SHP77 treated with DMSO at 0.1 percent for 48 hours (cell line): ENCODE data around the gene RIC8B.
"Not testable (repeated sequence)": the region's sequence is repeated elsewhere in the genome, so short reads cannot be mapped to it uniquely, and the experiment has no call there.

ENCODE experiments used
- DNase-seq: peaks from one replicate; lab custom pipeline; 2025; lab: John Stamatoyannopoulos, UW

The RIC8B gene, protein sequence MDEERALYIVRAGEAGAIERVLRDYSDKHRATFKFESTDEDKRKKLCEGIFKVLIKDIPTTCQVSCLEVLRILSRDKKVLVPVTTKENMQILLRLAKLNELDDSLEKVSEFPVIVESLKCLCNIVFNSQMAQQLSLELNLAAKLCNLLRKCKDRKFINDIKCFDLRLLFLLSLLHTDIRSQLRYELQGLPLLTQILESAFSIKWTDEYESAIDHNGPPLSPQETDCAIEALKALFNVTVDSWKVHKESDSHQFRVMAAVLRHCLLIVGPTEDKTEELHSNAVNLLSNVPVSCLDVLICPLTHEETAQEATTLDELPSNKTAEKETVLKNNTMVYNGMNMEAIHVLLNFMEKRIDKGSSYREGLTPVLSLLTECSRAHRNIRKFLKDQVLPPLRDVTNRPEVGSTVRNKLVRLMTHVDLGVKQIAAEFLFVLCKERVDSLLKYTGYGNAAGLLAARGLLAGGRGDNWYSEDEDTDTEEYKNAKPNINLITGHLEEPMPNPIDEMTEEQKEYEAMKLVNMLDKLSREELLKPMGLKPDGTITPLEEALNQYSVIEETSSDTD

DNA sequence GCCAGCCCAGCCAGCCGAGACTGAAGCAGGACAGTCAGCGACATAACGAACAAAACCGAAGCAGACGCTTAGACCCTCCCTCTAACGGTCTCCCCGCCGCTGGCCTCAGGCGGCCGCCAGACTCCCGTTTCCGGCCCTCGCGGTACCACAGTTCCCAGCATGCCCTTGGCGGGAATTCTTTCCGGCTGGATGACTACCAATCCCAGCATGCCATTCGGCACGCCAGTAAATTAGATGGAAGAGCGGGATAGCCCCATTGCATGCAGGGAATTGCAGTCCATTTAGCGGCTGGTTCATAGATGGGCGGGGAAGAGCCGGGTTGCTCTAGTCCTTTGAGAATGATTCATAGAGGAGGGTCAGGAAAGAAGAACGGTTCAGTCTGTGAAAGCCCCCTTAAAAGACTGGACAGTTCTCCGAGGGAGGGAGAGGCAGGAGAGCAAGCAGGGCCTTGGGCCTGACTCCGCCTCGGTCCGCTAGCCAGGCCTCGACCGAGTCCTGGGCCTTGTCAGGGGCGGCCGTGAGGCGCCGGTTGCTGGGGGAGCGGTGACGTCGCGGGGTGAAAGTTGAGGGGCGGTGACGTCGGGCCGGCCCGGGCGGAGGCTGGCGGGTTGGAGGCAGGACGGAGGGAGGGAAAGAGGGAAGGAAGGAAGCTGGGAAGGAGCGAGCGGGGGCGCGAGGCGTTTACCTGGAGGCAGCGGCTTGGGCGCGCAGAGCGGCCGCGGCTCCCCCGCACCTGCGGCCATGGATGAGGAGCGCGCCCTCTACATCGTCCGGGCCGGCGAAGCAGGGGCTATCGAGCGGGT lies at the start of gene RIC8B:
TSS of gene RIC8B (plus strand) at position 678 of the 803 bp plus-strand sequence. CDS start at position 742, 64 bp downstream.
- peak; percentile 98 for DNase-seq

DNA sequence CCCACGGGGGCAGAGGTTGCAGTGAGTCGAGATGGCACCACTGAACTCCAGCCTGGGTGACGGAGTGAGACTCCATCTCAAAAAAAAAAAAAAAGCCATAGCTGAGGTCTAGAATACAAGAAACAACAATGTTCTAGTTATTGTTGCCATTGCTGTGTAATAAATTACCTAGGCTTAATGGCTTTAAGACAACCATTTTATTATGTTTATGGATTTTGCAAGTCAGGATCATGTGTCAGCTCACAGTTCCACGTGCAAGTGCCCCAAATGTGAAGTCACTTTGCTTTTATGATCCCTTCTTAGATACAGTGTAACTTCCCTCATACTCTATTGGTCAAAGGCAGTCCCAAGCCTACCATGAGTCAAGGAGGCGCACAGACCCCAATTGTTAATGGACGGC lies 49.5 kb upstream of the RIC8B start:
- no peak for DNase-seq

DNA sequence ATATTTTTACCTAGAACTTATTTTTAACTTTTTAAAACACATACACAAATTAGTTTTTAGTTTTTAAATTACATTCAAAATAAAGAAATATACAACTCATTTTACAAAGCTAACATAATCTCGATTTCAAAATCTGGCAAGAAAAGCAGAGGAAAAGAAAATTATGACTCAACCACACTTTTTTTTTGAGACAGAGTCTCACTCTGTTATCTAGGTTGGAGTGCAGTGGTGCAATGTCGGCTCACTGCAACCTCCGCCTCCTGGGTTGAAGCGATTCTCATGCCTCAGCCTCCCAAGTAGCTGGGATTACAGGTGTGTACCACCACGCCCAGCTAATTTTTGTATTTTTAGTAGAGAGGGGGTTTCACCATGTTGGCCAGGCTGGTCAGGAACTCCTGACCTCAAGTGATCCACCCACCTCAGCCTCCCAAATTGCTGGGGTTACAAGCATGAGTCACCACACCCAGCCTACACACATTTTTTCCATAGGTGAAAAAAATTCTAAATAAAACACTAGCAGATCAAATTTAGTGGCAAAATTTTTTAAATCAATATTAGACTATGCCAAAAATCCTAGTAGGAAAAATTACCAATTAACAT lies 47.8 kb upstream of the RIC8B start:
- DNase-seq = not testable (repeated sequence)

DNA sequence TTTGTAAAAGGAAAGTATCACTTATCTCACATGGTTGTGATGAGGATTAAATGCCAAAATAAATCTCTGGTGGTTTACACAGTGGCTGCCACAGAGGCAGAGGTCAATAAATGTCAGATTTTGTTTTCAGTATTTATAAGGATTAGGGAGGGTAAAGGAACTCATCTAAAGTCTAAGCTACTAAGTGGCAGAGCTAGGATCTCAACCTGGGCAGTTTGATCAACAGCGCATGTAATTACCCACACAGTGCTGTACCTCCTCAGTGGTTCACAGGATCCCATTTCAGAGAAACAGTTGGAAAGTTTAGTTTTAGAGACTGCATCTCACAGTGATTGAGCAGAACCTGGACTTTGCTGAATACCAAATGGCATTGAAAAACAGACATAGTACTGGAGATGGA lies 44.9 kb upstream of the RIC8B start:
- no peak for DNase-seq

DNA sequence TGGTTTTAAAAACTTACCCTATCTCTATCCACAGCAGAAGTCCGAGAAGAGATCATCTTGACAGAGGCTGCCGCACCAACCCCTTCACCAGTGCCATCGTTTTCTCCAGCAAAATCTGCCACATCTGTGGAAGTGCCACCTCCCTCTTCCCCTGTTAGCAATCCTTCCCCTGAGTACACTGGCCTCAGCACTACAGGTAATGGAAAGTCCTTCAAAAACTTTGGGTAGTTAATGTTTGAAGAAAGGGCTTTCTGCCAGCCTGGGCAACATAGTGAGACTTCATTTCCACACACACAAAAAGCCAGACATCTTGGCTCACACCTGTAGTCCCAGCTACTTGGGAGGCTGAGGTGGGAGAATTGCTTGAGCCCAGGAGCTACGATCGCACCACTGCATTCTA lies 41.6 kb upstream of the RIC8B start:
- DNase-seq = no peak

DNA sequence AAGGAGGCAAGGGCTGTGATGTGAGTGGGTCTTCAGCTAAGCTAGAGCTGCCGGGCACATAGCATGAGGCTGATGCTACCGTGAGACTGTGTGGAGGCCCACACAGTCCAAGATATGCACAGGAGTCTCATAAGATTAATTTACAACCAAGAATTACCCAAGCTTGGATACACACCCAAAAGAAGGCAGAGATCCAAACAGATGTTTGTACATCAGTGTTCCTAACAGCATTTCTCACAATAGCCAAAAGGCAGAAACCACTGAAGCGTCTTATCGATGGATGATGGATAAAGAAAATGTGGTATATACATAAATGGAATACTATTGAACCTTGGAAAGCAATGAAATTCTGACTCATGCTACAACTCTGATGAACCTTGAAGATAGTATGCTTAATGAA lies 40.8 kb upstream of the RIC8B start:
- DNase-seq = no peak

DNA sequence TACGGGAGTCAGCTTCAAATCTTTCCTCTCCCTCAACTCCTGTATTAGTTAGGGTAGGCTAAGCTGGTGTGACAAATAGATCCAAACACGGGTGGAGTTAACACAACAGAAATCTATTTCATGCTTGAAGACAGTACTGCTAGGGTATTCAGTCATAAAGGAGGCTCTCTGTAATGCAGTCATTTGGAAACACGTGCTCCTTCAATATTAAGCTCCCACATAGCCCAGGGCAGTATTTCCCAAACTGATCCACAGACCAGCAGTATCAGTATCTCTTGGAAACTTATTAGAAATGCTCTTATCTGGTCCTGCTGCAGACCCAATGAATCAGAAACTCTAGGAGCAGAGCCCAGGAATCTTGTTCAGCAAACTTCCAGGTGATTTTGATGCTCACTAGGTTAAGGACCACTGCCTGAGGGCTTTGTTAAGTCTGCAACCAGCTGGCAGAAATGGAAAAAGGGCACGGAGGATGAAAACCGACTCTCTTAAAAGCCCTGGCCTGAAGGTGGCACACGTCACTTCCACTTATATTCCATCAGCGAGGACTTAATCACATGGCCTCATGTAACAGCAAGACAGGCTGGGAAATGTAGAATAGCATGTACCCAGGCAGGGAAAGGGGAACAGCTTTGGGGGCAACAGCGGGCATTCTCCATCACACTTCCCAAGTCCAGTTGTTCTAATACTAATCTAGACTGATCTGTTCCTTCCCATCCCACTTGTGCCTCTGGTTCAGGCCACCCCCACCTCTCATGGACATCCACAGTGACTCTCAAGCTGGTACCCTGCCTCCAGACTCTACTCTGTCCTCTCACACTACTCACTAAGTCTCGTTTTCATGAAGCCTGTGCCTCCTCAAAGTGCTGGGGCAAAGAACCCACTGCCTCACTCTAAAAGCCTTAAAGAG lies 38.2 kb upstream of the RIC8B start:
- DNase-seq = no peak

DNA sequence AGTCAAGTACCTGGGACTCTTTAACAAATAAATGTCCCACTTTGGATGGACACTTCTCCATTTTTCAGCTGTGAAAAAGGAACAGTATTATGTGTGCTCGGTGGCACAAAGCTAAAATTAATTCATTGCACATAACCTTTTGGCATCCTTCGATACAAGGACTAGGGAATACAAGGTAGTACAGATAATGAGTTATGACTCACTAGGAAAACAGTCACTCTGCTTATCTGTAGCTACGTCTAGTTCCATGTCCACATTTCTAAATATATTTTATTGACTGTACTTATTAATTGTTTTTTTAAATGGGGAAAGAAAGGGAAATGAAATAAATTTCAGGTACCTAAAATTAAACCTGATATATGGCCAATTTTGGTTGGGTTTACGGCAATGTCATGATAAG lies 35.2 kb upstream of the RIC8B start:
- no peak for DNase-seq

DNA sequence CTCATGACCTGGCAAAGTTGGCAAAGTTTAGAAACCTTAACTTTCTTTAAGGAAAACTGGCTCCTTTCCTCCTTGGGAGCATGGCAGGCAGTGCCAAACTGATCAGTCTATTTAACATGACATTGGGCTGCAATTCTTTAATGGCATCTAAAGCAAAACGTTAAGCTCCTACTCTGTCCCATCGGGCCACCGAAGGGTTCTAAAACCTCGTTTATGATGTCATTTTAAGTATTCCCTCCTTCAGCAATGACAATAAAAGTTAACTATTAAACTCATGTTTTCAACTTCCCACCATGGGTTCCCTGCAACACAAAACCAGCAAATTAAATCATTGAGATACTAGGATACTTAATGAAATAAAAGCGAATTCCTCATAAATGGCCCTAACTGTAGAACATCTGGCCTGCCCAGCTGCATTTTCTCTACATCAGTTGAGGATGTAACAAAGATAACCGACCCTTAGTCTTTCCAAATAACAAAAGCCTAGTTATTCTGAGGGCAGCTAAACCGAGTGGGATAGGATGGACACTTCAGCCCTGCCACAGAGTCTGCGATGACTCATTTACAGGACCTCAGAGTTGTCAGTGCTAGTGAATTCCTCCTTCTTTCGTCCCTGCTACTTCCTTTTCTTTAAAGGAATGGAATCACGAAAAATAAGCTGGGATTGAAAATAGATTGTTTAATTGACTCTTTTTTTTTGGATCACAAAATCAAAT lies 34.5 kb upstream of the RIC8B start:
- DNase-seq = no peak

DNA sequence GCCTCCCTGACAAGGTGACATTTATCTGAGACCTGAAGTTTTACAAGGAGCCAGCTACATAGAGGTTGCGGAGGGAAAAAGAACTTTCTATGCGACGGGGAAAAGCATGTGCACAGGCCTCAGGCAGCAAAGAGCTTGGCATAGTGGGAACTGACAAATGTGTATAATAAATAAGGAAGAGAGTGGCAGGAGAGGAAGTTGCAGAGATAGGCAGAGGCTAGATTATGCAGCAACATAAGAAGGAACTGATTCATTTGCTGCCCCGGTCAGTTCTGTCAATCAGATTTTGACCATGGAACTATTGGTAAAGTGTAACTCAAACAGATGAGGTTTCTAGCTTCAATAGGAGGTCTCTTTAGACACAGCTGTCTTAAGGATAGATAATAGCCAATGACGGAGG lies 33.7 kb upstream of the RIC8B start:
- DNase-seq = no peak

DNA sequence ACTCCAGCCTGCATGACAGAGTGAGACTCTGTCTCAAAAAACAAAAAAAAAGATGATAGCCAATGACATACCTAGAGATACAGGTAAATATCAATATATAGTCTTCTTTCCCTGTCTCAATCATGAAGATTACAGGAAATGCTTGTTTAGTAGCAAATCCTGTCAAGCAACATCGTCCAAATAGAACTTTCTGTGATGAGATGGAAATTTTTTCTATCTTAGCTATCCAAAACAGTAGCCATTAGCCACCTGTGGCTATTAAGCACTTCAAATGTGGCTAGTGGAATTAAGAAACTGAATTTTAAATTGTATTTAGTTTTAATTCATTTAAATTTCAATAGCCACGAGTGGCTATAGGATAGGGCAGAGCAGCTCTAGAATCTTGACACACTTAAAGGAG lies 33.2 kb upstream of the RIC8B start:
- DNase-seq = no peak

DNA sequence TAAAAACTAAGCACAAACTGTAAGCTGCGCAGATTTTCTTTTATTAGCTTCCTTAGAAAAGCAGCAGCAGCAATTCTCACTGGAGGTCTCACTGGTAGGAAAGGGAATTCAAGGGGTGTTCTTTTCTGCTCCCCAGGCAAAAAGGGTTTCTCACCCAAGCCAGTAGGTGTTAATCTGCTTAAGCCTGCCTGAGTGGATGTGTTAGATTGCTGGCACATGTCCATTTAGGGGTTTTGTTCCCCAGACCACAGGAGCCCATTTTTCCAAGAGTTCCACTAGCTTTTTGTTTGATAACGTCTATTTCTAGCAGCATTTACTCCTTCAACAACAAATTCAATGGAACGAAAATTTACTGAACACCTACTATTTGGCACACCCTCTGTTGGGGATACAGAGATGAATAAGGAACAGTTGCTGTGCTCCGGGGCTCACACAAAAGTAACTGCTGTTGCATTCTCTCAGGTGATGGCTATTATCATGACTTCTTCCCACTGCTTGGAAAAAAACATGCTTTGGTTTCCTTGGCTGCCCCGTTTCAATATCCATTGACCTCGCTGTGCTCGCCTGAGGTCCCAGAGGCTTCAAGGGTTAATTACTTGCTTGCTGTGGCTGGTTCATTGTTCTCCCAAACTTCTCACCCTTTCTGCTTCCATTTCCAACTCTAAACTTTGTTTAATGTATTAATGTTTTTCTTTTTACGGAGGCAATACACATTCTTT lies 31.1 kb upstream of the RIC8B start:
- DNase-seq = no peak

DNA sequence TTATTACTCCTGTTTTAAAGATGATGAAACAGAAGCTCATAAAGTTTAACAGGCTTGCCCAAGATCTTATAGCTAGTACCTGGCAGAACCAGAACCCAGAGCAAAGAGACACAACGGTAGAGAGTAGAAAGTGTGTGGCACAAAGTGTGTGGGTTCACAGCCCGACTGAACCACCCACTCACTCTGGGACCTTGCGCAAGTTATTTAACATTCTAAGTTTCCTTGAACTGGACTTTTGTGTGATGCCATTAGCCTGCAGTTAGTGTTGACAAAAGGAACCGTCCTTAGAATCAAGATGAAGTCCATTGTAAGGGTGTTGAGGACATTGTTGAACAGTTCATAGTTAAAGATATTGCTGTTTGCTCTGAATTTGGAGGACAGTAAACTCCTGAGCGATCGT lies 29.9 kb upstream of the RIC8B start:
- no peak for DNase-seq

DNA sequence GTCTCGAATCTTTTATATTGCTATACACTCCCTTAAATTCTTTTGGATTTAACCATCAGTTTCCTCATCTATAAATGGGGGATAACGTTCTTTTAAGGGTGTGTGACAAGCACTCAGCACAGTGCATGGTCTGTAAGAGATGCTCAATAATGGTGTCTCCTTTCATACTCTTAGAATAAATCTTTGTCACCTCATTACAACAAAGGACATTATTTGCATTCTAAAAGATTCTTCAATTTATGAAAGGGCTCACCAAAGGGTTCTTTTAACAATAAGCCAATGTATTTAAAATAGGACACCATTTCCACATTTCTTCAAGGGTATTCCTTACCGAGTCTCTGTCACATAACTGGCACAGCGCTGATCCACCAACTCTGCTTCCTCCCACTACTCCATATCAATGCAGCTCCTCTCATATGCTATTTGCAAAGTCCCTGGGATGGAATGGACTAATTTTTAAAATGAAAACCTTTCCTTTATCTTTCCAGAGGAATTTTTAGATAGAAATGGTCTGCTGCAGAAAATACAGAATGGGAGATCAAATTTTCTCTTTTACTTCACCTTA lies 29.2 kb upstream of the RIC8B start:
- no peak for DNase-seq

DNA sequence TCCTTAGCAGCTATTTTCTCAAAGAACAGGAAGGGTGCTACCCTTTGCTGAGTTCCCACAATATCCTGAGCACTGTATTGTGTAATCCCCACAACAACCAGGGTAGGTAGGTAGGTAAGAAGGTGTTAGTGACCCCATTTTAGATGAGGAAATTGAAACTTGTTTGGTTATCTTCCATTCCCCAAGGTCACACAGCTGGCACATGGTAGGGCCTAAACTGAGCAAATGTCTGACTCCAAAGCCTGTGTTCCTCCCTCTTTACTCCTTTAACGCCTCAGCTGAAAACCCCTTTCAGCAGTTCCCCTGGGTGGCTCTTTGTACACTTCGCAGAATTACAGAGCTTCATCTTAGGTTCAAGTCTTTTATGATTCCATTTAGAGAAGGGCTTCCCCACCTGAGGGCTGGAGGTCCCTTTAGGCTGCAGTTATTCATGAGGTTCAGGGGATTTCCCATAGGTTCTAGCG lies 26.5 kb upstream of the RIC8B start:
- no peak for DNase-seq

DNA sequence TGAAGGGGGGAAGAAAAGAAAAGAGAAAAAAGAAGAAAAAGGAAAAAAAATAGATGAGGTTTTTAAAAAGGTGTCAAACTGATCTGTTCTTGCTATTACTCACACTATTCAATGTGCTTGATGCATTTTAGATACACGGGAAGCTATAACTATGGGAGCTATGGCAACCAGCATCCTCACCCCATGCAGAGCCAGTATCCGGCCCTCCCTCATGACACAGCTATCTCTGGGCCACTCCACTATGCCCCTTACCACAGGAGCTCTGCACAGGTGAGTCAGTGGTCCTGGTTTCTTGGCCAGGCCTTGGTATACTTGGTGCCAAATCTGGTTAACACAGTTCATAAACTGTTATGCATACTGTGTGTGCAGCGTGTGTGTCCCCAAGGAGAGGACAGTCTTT lies 24.0 kb upstream of the RIC8B start:
- no peak for DNase-seq

DNA sequence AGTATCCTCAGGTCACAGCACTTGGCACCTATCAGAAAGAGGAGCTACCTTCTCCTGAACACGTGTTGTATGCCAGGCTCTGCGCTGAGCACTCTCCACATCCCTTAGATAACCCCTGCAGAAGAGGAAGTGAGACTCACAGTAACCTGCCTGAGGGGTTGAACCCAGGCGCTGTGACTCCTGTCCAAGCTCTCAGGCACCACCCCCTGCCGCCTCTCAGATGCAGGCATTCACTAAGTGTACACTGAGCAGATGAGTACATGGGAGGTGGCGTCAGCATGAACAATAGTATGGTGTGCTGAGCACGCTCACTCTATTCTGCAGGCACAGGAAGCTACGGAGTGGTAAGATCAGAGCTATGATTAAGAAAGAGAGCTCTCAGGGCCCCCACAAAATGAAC lies 21.0 kb upstream of the RIC8B start:
- no peak for DNase-seq

DNA sequence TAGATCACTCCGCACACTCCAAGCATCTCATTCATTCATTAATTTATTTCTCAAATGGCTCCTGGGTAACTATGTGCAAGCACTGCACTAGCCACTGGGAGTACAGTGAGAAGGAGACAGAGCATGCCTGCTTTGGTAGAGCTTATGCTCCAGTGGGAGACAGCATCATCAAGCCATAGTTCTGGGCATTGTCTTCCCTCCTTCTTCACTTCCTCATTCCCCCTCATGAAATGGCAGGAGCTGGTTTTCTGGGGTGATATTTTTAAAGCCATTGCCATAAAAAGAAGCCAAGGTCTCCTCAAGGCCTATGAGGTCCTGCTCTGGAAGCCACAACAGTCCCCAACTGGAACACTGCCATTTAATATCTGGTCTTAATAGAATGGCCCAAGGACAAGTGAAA lies 20.2 kb upstream of the RIC8B start:
- DNase-seq = no peak

DNA sequence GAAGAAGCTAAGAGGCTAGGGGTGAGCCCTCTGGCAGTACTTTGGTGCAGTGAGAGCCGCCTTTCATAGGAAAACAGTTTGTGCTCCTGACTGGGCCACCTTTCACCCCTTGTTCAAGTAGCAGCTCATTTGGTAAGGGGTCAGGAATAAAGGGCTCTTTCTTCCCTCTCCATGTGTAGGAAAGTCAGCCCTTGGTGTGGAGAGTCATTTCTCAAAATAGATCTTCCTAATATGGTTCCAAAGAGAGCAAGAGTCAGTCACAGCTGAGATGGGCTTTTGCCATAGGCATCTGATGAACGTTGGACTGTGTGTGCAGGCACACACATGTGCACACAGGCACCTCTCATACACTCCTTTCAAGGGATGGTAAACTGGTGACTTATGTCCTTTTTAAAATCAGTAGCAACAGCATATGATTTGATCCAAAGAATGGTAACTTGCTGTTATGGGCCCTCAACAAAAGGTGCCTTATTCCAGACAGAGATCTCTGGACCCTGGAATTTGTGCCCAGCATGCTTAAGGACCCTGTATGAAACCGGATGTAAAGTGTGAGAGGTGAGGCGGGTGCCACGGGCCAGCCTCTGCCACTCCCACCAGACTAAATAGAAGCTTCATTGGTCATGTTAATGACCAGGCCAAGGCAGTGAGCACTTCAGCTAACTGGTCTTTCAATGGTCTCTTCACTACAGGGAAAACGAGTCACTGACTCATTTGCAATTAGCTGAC lies 16.7 kb upstream of the RIC8B start:
- no peak for DNase-seq
